LNCaP clone FGC (cell line): Measurements from ENCODE around the gene ZNF281.

Experiments
- DNase-seq: peaks from one replicate; pipeline ENCODE4 v3.0.0-alpha.2; 2011; ENCODE audit warnings: low read depth
- H3K4me3 ChIP-seq: 2 replicates; pipeline ENCODE4 v1.5.1; 2011; ENCODE audit warnings: mild to moderate bottlenecking, low read depth, low read length, control low read depth
- TF ChIP-seq, protein P1 (sequence below): IDR thresholded peaks from 2 replicates; pipeline ENCODE4 v1.5.1; 2012; ENCODE audit warnings: mild to moderate bottlenecking; ENCODE audit not compliant: control insufficient read depth, insufficient read depth; ENCODE audit errors: extremely low read depth

The ZNF281 gene

DNA sequence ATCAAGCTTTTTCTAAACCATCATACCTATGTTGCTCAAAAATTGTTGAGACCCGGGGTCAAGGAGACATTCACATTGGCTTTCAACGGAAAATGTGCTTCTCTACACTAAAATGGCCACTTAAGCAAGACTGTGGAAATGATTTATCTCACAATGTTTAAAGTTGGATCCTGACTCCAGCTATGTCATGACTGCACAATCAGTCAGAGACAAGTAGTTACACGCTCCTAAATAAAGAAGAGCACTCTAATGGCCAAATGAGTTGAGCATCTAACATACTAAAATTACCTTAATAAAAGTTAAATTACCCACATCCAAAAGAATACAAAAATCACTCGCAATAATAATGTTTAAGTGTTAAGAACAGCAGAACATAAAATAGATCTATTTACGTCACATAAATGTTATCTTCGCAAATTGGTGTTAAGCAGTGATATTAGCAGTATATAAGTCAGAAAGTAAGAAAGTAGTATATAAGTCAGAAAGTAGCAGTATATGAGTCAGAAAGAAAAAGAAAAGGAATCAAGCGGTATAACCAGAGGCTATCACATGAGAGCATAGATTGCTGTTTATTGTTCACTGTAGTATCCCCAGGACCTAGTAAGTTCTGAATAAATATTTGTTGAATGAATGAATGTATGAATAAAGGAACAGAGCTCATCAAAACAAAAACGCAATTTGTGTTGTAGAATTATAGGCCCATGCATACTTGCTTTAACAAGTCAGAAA is 28.4 kb downstream of the ZNF281 start:
- TF ChIP-seq, protein P1, sequence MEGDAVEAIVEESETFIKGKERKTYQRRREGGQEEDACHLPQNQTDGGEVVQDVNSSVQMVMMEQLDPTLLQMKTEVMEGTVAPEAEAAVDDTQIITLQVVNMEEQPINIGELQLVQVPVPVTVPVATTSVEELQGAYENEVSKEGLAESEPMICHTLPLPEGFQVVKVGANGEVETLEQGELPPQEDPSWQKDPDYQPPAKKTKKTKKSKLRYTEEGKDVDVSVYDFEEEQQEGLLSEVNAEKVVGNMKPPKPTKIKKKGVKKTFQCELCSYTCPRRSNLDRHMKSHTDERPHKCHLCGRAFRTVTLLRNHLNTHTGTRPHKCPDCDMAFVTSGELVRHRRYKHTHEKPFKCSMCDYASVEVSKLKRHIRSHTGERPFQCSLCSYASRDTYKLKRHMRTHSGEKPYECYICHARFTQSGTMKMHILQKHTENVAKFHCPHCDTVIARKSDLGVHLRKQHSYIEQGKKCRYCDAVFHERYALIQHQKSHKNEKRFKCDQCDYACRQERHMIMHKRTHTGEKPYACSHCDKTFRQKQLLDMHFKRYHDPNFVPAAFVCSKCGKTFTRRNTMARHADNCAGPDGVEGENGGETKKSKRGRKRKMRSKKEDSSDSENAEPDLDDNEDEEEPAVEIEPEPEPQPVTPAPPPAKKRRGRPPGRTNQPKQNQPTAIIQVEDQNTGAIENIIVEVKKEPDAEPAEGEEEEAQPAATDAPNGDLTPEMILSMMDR = no peak
- no peak for DNase-seq
- no peak overlapping the region for H3K4me3 ChIP-seq

DNA sequence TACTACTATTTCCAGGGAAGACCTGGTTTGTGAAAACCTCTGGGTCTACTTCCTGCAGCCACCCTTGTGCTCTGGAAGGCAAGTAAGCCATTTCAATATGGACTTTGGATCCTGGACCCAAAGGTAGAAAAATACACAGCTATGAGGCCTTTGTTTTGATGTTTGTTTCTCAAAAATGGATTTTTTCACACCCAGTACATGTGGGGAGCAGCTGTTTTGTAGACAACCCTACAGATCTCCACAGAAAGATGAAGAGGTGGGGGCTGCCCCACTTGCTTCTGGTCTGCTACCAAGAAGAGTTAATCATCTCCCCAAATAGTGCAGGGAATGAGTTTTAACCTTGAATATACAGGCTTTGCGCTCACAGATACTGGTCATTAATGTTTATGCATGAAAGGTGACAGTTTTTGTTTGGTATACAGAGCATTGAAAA is 29.2 kb downstream of the ZNF281 start:
- no peak for DNase-seq
- TF ChIP-seq, protein P1 = no peak
- H3K4me3 ChIP-seq = no peak overlapping the region

DNA sequence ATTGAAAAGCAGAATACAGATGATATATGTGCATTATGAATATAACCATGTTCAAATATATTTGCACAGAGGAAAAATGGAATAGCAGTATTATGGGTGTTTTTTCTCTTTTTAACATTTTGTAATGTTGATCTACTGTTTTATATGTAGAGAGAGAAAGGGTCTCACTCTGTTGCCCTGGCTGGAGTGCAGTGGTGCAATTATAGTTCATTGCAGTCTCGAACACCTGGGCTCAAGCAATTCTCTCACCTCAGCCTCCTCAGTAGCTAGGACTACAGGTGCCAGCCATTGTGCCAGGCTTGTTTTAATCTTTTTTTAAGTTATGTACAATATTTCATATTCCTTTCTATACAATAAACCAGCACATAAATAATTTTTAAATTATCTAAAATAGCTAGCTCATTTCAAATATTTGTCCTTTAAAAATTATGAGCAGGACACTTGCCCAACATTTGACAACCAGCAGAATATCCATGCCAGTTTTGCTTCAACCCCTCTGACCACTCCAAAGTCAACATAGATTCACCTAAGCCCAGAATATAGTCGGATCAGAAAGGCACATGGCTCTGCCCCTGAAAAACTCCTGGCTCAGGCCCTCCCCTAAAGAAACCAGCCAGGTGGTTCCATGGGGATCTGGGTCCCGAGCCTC is 29.8 kb downstream of the ZNF281 start:
- no peak overlapping the region for H3K4me3 ChIP-seq
- TF ChIP-seq, protein P1 = no peak

DNA sequence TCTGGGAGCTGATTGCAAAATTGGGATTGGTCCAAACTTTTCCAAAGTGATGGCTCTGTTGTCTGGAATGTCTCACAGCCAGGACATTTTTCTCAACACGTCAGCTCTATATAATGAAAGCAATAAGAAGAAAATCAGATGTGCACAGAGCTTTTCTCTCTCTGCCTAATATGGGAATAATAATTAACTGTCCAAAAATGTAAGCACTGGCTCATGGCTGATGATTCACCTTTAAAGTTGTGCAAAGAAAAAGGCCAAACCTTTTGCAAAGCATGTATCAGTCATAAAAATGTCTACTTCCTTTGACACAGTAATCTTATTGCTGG is 30.4 kb downstream of the ZNF281 start:
- no peak overlapping the region for H3K4me3 ChIP-seq
- TF ChIP-seq, protein P1 = no peak
- no peak for DNase-seq

More for the DNA sequence above, 29.8 kb downstream of the ZNF281 start:
- DNase-seq = no peak

DNA sequence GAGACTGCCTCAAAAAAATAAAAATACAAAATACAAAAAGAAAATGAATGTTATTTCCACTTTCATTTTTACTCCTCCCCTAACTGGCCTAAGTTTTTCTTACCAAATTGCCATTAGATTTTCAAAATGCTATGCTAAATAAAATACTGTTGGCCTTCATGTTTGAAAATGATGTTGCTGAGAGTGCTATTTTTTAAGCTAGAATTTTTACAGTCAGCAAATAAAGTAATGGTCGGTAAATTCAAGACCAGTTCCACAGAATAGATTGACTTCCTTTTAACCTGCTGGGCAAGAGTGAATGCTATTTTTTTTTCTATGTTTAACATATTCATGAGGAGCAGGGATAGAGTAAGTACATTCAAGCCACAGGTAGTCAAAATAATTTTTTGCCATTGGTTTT is 31.7 kb downstream of the ZNF281 start:
- no peak for DNase-seq
- H3K4me3 ChIP-seq = no peak overlapping the region
- TF ChIP-seq, protein P1 = no peak

DNA sequence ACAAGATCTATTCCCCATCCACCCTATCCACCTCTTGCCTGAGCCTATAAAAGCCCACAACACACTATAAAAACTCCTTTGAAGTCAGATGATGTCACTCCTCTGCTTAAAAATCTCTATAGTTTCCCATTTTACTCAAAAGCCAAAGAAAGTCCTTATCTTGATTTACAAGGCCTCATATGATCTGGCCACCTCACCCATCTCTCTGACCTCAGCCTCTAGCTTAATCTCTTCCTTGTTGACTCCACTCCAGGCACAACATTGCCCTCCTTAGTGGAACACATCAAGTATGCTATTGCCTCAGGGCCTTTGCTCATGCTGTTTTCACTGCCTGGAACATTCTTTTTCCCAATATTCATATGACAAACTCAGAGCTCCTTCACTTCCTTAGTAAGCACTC is 33.3 kb downstream of the ZNF281 start:
- TF ChIP-seq, protein P1 = no peak
- no peak overlapping the region for H3K4me3 ChIP-seq
- no peak for DNase-seq
